LNCAP (cell line): ENCODE results near the gene RAB11B.

Experiments used
- TF ChIP-seq, protein P1 (sequence below): fragments of 450-650 bp; IDR thresholded peaks from 2 replicates; pipeline ENCODE4 v1.5.1; 2017; ENCODE audit warnings: mild to moderate bottlenecking

RAB11B gene

DNA sequence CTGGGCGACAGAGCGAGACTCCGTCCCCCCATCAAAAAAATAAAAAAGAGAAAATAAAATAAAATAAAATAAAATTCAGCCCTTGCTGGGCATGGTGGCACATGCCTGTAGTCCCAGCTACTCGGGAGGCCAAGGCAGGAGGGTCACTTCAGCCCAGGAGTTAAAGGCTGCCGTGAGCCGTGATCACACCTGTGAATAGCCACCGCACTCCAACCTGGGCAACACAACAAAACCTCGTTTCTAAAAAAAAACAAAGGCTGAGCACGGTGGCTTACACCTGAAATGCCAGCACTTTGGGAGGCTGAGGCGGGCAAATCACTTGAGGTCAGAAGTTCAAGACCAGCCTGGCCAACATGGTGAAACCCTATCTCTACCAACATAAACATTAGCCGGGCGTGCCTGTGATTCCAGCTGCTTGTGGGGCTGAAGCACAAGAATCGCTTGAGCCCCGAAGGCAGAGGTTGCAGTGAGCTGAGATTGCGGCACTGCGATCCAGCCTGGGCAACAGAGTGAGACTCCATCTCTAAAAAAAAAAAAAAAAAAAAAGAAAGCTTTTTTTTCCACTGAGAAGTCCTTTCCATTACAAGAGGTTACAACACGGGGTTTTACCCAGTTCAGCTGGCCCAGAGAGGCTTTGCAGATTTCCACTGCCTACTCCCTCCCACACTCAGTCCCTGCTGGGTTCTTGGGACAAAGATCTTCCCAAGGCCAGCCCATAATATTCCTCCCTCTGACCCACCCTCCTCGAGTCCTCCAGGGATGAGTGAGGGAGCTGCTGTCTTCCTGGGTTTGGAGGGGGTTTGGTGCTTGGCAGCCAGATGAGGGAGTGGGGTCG is 19.8 kb upstream of the RAB11B start:
- TF ChIP-seq, protein P1, sequence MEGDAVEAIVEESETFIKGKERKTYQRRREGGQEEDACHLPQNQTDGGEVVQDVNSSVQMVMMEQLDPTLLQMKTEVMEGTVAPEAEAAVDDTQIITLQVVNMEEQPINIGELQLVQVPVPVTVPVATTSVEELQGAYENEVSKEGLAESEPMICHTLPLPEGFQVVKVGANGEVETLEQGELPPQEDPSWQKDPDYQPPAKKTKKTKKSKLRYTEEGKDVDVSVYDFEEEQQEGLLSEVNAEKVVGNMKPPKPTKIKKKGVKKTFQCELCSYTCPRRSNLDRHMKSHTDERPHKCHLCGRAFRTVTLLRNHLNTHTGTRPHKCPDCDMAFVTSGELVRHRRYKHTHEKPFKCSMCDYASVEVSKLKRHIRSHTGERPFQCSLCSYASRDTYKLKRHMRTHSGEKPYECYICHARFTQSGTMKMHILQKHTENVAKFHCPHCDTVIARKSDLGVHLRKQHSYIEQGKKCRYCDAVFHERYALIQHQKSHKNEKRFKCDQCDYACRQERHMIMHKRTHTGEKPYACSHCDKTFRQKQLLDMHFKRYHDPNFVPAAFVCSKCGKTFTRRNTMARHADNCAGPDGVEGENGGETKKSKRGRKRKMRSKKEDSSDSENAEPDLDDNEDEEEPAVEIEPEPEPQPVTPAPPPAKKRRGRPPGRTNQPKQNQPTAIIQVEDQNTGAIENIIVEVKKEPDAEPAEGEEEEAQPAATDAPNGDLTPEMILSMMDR, result no peak

DNA sequence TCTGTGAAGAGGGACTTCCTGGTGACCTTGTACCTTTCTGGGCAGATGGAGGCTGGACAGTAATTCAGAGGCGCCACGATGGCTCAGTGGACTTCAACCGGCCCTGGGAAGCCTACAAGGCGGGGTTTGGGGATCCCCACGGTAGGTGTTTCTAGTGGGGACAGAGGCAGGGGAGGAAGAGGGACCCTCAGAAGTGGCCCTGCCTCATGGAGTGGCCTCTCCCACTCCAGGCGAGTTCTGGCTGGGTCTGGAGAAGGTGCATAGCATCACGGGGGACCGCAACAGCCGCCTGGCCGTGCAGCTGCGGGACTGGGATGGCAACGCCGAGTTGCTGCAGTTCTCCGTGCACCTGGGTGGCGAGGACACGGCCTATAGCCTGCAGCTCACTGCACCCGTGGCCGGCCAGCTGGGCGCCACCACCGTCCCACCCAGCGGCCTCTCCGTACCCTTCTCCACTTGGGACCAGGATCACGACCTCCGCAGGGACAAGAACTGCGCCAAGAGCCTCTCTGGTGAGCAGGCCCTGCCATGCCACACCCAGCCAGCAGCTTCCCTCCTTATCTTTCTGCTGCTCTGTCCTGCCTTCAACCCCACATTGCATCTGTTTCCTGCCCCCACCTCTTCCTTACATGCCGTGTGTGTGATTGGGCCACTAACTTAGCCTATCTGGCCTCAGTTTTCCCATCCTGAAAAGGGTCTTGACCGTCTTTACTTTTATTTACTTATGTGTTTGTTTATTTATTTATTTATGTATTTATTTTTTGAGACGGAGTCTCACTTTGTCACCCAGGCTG is 19.0 kb upstream of the RAB11B start:
- TF ChIP-seq, protein P1, result no peak

DNA sequence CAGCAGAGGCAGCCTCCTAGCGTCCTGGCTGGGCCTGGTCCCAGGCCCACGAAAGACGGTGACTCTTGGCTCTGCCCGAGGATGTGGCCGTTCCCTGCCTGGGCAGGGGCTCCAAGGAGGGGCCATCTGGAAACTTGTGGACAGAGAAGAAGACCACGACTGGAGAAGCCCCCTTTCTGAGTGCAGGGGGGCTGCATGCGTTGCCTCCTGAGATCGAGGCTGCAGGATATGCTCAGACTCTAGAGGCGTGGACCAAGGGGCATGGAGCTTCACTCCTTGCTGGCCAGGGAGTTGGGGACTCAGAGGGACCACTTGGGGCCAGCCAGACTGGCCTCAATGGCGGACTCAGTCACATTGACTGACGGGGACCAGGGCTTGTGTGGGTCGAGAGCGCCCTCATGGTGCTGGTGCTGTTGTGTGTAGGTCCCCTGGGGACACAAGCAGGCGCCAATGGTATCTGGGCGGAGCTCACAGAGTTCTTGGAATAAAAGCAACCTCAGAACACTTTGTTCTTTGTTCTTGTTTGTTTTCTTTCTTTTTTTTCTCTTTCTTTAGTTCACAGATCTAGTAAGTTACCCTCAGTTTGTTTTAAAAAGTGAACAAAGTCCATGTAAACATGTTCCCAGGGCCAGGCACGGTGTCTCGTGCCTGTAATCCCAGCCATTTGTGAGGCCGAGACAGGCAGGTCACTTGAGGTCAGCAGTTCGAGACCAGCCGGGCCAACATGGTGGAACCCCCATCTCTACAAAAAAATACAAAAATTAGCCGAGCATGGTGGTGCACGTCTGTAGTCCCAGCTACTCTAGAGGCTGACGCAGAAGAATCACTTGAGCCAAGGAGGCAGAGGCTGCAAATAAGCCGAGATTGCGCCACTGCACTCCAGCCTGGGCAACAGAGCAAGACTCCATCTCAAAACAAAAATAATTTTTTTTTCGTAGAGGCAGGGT is 16.0 kb upstream of the RAB11B start:
- TF ChIP-seq, protein P1, result no peak

- TF ChIP-seq, protein P1, result no peak
Observed at GRCh38 chr19:8377598-8377997, 12.6 kb upstream of the RAB11B start.

DNA sequence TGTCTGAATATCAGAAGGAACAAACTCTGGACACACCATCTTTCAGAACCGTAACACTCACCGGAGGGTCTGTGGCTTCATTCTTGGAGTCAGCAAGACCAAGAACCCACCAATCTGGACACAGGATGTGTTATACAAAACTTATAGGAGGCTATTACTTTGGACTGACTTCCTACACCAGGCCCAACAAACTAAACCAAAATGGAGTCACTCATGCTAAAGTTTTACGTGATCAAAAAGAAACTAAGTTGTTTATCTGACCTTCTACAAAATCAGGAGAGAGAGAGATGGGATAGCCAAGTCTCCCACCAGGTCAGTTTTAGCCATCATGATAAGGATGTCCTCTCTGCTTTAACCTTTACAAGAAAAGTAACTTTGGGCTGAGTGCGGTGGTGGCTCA is 3.2 kb upstream of the RAB11B start:
- TF ChIP-seq, protein P1, result no peak

- TF ChIP-seq, protein P1, result no peak
Observed at GRCh38 chr19:8387688-8388611, 2.2 kb upstream of the RAB11B start.
